Measurements from ENCODE around the gene GORASP1.

- TF ChIP-seq CTCF (optimal IDR thresholded peaks at IDR 0.05 in 1 of 3, IDR thresholded peaks at IDR 0.05 in 1 of 3, conservative IDR thresholded peaks at IDR 0.05 in 1 of 3; ENCODE audit: extremely low read depth in 1 of 3, insufficient read depth in 2 of 3, low read length in 3 of 3) (no peak), EZH2 (IDR thresholded peaks at IDR 0.05; ENCODE audit: low read length) (no peak)
Measured at GRCh38 chr3:39118079-39118478, 10.7 kb upstream of the GORASP1 start.

Measured in keratinocyte (primary cell).